Right atrium auricular region (tissue), 2 donors: Measurements from ENCODE around the gene BOLA1. TPM values are rescaled to one million over a fixed set of nuclear protein-coding genes. Genes with fewer than 3 reads are reported as not detected.
"Not testable (repeated sequence)": the region's sequence is repeated elsewhere in the genome, so short reads cannot be mapped to it uniquely, and the experiment has no call there.

ENCODE experiments used
- DNase-seq: peaks from one replicate; pipeline ENCODE4 v3.0.0-alpha.2; 2019; ENCODE audit warnings: low spot score
- H3K27ac ChIP-seq, 2 donors: fragments of 200-600 bp; sonication (generic); 1 replicate in 1 of 2; 2 replicates in 1 of 2; pipeline ENCODE4 v1.5.1; 2016 to 2019
- H3K27me3 ChIP-seq, 2 donors: fragments of 200-600 bp; sonication (generic); one replicate each; pipeline versions ENCODE4 v1.5.1 to v1.6.0; 2017 to 2019
- H3K36me3 ChIP-seq: fragments of 200-600 bp; sonication (generic); one replicate; pipeline ENCODE4 v1.5.1; 2016
- H3K4me1 ChIP-seq, 2 donors: fragments of 200-600 bp; sonication (generic); one replicate each; pipeline versions ENCODE4 v1.5.1 to v1.6.0; 2017 to 2019
- H3K4me3 ChIP-seq, 2 donors: fragments of 200-600 bp; sonication (generic); 1 replicate in 1 of 2; 2 replicates in 1 of 2; pipeline ENCODE4 v1.5.1; 2017 to 2019; ENCODE audit warnings: mild to moderate bottlenecking in 1 of 2, moderate library complexity in 1 of 2
- H3K9me3 ChIP-seq, 2 donors: fragments of 200-600 bp; sonication (generic); one replicate each; pipeline ENCODE4 v1.5.1; 2019
- CTCF ChIP-seq, 2 donors: fragments of 200-600 bp; sonication (generic); IDR thresholded peaks; one replicate each; pipeline ENCODE4 v1.5.1; 2019; ENCODE audit warnings: antibody characterized with exemption in 2 of 2
- total RNA-seq, 2 donors: library from RNA; depleted of rRNA; stranded (reverse); fragments of >200 nt; gene quantifications; one replicate each; pipeline ENCODE4 v1.1.0, GENCODE V29; 2016

BOLA1 gene, protein sequence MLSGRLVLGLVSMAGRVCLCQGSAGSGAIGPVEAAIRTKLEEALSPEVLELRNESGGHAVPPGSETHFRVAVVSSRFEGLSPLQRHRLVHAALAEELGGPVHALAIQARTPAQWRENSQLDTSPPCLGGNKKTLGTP
- 10 to 100 TPM; 26.3 to 28.0 TPM for total RNA-seq

DNA sequence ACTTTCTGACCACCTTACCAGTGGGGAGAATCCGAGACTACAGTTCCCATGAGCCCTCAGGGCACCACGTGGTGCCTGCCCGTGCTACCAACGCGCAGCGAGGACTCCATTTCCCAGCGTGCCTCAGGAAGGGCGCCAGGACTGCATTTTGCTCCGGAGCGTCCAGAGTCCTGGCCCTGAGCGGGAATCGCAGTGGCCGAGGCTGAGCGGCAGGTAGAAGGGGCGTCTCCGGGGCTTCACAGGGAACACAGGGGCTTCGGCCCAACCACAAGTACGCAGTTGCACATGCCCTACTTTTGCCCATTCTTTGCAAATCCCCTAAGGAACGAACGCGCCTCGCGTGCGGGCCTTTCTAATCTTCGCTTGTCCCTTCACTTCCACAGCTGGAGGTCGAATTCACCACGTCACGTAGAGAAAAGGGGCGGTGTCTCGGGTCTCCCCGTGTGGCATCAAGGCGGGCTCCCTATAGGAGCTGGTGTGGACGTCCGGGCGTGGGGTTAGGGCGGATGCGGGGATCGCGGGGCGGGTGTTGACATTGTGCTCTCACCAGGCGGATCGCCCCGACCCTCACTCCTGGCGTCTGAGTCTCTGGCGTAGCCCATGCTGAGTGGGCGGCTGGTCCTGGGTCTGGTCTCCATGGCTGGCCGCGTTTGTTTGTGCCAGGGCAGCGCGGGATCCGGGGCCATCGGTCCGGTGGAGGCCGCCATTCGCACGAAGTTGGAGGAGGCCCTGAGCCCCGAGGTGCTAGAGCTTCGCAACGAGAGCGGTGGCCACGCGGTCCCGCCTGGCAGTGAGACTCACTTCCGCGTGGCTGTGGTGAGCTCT, at the start of gene BOLA1:
TSS of gene BOLA1 (plus strand) at position 109 of the 825 bp plus-strand sequence. CDS start at position 601, 492 bp downstream.
- Histone ChIP-seq H3K27me3 (no peaks in the 10 kb centered on the region), H3K27ac (peak within 1 kb of the TSS; percentile 86 to 88), H3K4me1 (peaks cover 0 to 8% of the 10 kb centered on the region in 2 donors), H3K9me3 (no peaks in the 10 kb centered on the region), H3K36me3 (no peaks in the 10 kb centered on the region), H3K4me3 (peak within 1 kb of the TSS; percentile 43 to 63)
- DNase-seq = peak; percentile 93
- no peak for TF ChIP-seq CTCF (IDR thresholded peaks at IDR 0.05)

DNA sequence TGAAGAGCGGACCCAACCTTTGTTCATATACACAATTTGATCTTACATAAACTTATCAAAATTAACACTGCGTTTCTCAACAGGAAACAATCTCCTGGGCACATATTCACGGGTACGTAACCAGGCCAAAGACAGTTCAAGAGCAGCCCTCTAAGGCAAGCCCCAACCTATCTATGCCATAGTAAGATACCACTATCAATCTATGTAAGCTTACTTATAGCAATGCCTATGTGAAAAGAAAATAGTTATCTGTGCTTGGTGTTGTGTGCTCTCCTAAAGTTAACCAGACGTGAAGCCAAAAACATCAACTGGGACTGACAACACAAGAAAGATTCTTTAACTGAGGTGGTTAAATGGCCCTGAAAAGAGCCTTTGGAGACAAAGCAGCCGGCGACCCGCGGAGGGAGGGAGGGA, 49.4 kb upstream of the BOLA1 start:
- Histone ChIP-seq H3K27me3 (no peaks in the 10 kb centered on the region), H3K36me3 (no peaks in the 10 kb centered on the region), H3K4me3 (peak overlapping the region; percentile 26 to 49), H3K4me1 (peaks cover 0 to 30% of the 10 kb centered on the region in 2 donors), H3K9me3 (no peaks in the 10 kb centered on the region), H3K27ac (peak overlapping the region; percentile 66 to 78)
- DNase-seq = no peak
- TF ChIP-seq CTCF (IDR thresholded peaks at IDR 0.05) = no peak

DNA sequence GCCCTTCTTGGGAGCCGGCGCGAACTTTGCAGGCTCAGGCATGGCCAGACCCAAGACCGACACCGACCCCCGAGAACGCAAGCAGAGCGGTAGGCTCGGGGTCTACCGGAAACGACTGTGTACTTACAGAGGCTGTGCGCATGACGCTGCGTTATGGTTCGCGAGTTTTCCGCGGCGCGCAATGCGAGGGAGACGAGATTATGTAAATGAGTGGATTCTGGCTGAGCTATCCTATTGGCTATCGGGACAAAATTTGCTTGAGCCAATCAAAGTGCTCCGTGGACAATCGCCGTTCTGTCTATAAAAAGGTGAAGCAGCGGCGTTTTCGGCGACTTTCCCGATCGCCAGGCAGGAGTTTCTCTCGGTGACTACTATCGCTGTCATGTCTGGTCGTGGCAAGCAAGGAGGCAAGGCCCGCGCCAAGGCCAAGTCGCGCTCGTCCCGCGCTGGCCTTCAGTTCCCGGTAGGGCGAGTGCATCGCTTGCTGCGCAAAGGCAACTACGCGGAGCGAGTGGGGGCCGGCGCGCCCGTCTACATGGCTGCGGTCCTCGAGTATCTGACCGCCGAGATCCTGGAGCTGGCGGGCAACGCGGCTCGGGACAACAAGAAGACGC, 48.5 kb upstream of the BOLA1 start:
- peaks cover 0 to 23% of the 10 kb centered on the region in 2 donors for H3K4me1 ChIP-seq
- H3K9me3 ChIP-seq, H3K27ac ChIP-seq, DNase-seq, H3K36me3 ChIP-seq, H3K27me3 ChIP-seq, H3K4me3 ChIP-seq: not testable (repeated sequence)

GRCh38 chr1:149851585-149852213, 47.7 kb upstream of the BOLA1 start:
- H3K36me3 ChIP-seq, H3K9me3 ChIP-seq, H3K27me3 ChIP-seq, DNase-seq, H3K4me3 ChIP-seq, H3K27ac ChIP-seq: not testable (repeated sequence)
- peaks cover 0 to 23% of the 10 kb centered on the region in 2 donors for H3K4me1 ChIP-seq

GRCh38 chr1:149852263-149852662, 47.1 kb upstream of the BOLA1 start:
- H3K36me3 ChIP-seq, H3K9me3 ChIP-seq, H3K27me3 ChIP-seq, H3K4me3 ChIP-seq, DNase-seq, H3K27ac ChIP-seq: not testable (repeated sequence)
- H3K4me1 ChIP-seq = peaks cover 0 to 23% of the 10 kb centered on the region in 2 donors

- not testable (repeated sequence) for H3K4me3 ChIP-seq, H3K4me1 ChIP-seq, H3K27me3 ChIP-seq, DNase-seq, H3K36me3 ChIP-seq, H3K27ac ChIP-seq, H3K9me3 ChIP-seq
These were observed 39.1 kb upstream of the BOLA1 start for GRCh38 chr1:149860271-149860670.

GRCh38 chr1:149860684-149861496, 38.5 kb upstream of the BOLA1 start:
- not testable (repeated sequence) for H3K4me3 ChIP-seq, DNase-seq, H3K27ac ChIP-seq, H3K4me1 ChIP-seq, H3K27me3 ChIP-seq, H3K36me3 ChIP-seq, H3K9me3 ChIP-seq

GRCh38 chr1:149861497-149862054, 37.8 kb upstream of the BOLA1 start:
- H3K27ac ChIP-seq, H3K4me1 ChIP-seq, DNase-seq, H3K9me3 ChIP-seq, H3K27me3 ChIP-seq, H3K36me3 ChIP-seq, H3K4me3 ChIP-seq: not testable (repeated sequence)

GRCh38 chr1:149866887-149867286, 32.5 kb upstream of the BOLA1 start:
- H3K4me1 ChIP-seq, H3K9me3 ChIP-seq, H3K4me3 ChIP-seq, H3K36me3 ChIP-seq, DNase-seq, H3K27me3 ChIP-seq, H3K27ac ChIP-seq: not testable (repeated sequence)

GRCh38 chr1:149873060-149873459, 26.3 kb upstream of the BOLA1 start:
- not testable (repeated sequence) for H3K27ac ChIP-seq, H3K4me3 ChIP-seq, H3K9me3 ChIP-seq, H3K27me3 ChIP-seq, H3K36me3 ChIP-seq, DNase-seq, H3K4me1 ChIP-seq
